Central memory CD8-positive, alpha-beta T cell (primary cell): ENCODE results near the gene SLAMF7.
"Not testable (repeated sequence)": the region's sequence is repeated elsewhere in the genome, so short reads cannot be mapped to it uniquely, and the experiment has no call there.

Experiments
- ATAC-seq: fragments of 150-1000 bp; cut with Tn5 transposase; replicated peaks from 2 replicates; pipeline ENCODE4 v1.10.0; 2022; ENCODE audit warnings: mild to moderate bottlenecking, moderate FRiP score, moderate number of reproducible peaks; ENCODE audit not compliant: poor library complexity, severe bottlenecking; ENCODE audit errors: extremely low read depth
- DNase-seq, 2 donors: peaks; one replicate each; pipeline ENCODE4 v3.0.0; 2021; ENCODE audit warnings: low spot score in 2 of 2
- H3K27ac Mint-ChIP-seq: one replicate; pipeline ENCODE4 v1.8.0; 2022; ENCODE audit warnings: low read depth, mild to moderate bottlenecking, moderate library complexity, mixed read lengths
- H3K27me3 Mint-ChIP-seq: one replicate; pipeline ENCODE4 v1.8.0; 2022; ENCODE audit warnings: mixed read lengths
- H3K36me3 Mint-ChIP-seq: one replicate; pipeline ENCODE4 v1.8.0; 2022; ENCODE audit warnings: mild to moderate bottlenecking, moderate library complexity, mixed read lengths; ENCODE audit not compliant: insufficient read depth
- H3K4me1 Mint-ChIP-seq: one replicate; pipeline ENCODE4 v1.8.0; 2022; ENCODE audit warnings: mixed read lengths
- H3K4me3 Mint-ChIP-seq: one replicate; pipeline ENCODE4 v1.8.0; 2022; ENCODE audit warnings: mild to moderate bottlenecking, moderate library complexity, mixed read lengths
- H3K9me3 Mint-ChIP-seq: one replicate; pipeline ENCODE4 v1.8.0; 2022; ENCODE audit warnings: mixed read lengths

SLAMF7 gene

DNA sequence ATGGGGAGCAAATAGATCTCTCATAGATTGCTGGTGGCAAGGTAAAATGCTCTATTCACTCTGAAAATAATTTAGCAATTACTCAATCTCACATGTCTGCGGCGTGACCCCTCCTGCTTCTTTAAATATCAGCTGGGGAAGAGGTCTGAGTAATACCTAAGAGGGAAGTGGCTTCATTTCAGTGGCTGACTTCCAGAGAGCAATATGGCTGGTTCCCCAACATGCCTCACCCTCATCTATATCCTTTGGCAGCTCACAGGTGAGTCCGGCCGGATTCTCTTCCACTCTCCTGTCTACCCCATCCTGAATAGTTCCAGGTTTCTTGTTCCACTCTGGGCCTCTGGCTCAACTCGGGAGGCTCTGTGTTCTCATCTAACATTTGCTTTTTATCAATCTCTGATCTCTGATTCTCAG, at the start of gene SLAMF7:
Gene SLAMF7 (plus strand): TSS at position 150 of the 414 bp plus-strand sequence. CDS start 55 bp downstream, at position 205.
- H3K36me3 Mint-ChIP-seq, result peaks cover 9% of the 10 kb centered on the region
- peak within 1 kb of the TSS; percentile 88 for H3K27ac Mint-ChIP-seq
- ATAC-seq, result peak; percentile 81
- no peaks in the 10 kb centered on the region for H3K9me3 Mint-ChIP-seq
- peaks cover 61% of the 10 kb centered on the region for H3K4me1 Mint-ChIP-seq
- H3K27me3 Mint-ChIP-seq, result no peaks in the 10 kb centered on the region
- peak in 1 of 2 donors; percentile 47 for DNase-seq
- H3K4me3 Mint-ChIP-seq, result peak within 1 kb of the TSS; percentile 84

GRCh38 chr1:160692390-160692789, 46.7 kb upstream of the SLAMF7 start:
- H3K36me3 Mint-ChIP-seq, result peaks cover 26% of the 10 kb centered on the region
- peaks cover 77% of the 10 kb centered on the region for H3K4me1 Mint-ChIP-seq
- ATAC-seq, H3K27me3 Mint-ChIP-seq, H3K9me3 Mint-ChIP-seq, DNase-seq: not testable (repeated sequence)
- peak overlapping the region; percentile 89 for H3K27ac Mint-ChIP-seq
- H3K4me3 Mint-ChIP-seq, result peak overlapping the region; percentile 51

DNA sequence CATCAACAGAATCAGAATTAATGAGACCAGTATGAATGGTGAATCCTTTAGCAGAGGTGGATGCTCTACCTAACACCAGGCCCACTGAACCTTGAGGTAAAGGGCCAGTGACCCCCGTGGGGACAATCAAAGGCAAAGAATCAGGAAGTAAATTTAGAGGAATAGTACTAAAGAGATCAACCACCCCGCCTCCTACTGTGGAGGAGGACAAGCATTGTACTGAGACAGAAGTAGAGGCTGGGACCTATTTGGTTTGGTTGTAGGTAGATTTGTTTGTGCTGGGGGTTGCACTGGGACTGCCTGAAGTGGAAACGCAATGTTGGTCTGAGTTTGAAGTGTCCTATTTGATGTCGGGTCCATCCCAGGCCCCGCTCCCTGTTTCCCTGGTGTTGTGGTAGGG, 36.9 kb upstream of the SLAMF7 start:
- peaks cover 60% of the 10 kb centered on the region for H3K36me3 Mint-ChIP-seq
- H3K4me1 Mint-ChIP-seq, result peaks cover 68% of the 10 kb centered on the region
- ATAC-seq (no peak), DNase-seq (no peak)
- H3K27ac Mint-ChIP-seq, result peak overlapping the region; percentile 84
- no peaks in the 10 kb centered on the region for H3K9me3 Mint-ChIP-seq
- no peak overlapping the region for H3K4me3 Mint-ChIP-seq
- no peaks in the 10 kb centered on the region for H3K27me3 Mint-ChIP-seq

DNA sequence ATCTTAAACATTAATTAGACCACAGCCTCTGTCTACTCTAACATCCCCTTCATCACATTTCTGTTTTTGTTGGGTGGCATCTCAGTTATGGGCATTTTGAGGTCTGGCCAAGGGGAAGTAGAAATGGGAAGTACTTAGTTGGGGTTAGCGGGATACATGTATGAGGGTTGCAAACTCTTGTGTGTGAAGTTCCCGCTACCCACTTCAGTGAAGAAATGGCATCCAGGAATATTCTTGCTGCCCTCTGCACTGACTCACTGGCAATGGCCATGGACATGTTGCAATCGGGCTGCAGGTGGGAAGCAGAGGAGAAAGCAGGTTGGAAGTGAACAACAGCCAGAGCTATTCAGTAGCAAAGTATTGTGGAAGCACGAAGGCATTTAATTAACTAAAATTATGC, 34.8 kb upstream of the SLAMF7 start:
- DNase-seq (no peak), ATAC-seq (no peak)
- Mint-ChIP-seq H3K4me3 (no peak overlapping the region), H3K27me3 (no peaks in the 10 kb centered on the region), H3K9me3 (no peaks in the 10 kb centered on the region), H3K4me1 (peaks cover 56% of the 10 kb centered on the region), H3K36me3 (peaks cover 48% of the 10 kb centered on the region), H3K27ac (peak overlapping the region; percentile 75)

DNA sequence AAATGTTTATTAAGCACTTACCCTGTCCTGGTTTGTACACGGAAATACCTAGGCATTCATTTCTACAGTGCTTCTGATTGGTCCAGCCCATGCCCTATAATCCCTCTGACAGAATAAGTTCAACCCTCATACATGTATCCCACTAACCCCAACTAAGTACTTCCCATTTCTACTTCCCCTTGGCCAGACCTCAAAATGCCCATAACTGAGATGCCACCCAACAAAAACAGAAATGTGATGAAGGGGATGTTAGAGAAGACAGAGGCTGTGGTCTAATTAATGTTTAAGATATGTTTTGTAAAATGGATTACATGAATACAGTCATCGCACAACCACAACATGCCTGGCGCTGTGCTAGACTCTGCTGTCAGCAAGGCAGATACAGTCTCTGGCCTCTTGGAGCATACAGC, 33.8 kb upstream of the SLAMF7 start:
- peaks cover 48% of the 10 kb centered on the region for H3K4me1 Mint-ChIP-seq
- not testable (repeated sequence) for H3K4me3 Mint-ChIP-seq, H3K27me3 Mint-ChIP-seq, DNase-seq, H3K9me3 Mint-ChIP-seq, H3K27ac Mint-ChIP-seq
- ATAC-seq, result peak; percentile 20
- H3K36me3 Mint-ChIP-seq, result peaks cover 46% of the 10 kb centered on the region

DNA sequence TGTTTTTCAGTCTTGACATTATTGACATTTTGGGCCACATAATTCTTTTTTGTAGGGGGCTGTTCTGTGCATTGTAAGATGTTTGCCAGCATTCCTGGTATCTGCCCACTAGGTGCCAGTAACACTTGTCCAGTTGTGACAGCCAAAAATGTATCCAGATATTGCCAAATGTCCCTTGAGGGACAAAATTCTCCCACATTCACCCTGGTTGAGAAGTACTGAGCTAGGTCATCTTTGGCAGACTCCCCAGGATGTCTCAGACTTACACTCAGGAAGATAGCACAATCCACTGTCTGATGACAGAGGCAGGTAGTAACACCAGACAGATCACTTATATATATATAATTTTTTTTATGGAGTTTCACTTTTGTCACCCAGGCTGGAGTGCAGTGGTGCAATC, 33.3 kb upstream of the SLAMF7 start:
- DNase-seq (no peak), ATAC-seq (peak; percentile 34)
- Mint-ChIP-seq H3K27ac (no peak overlapping the region), H3K4me1 (peaks cover 48% of the 10 kb centered on the region), H3K4me3 (no peak overlapping the region), H3K36me3 (peaks cover 45% of the 10 kb centered on the region), H3K27me3 (no peaks in the 10 kb centered on the region), H3K9me3 (no peaks in the 10 kb centered on the region)

GRCh38 chr1:160706526-160707235, 32.4 kb upstream of the SLAMF7 start:
- Mint-ChIP-seq H3K9me3 (no peaks in the 10 kb centered on the region), H3K4me1 (peaks cover 44% of the 10 kb centered on the region), H3K36me3 (peaks cover 43% of the 10 kb centered on the region), H3K27ac (no peak overlapping the region), H3K27me3 (no peaks in the 10 kb centered on the region), H3K4me3 (no peak overlapping the region)
- DNase-seq (no peak), ATAC-seq (no peak)

DNA sequence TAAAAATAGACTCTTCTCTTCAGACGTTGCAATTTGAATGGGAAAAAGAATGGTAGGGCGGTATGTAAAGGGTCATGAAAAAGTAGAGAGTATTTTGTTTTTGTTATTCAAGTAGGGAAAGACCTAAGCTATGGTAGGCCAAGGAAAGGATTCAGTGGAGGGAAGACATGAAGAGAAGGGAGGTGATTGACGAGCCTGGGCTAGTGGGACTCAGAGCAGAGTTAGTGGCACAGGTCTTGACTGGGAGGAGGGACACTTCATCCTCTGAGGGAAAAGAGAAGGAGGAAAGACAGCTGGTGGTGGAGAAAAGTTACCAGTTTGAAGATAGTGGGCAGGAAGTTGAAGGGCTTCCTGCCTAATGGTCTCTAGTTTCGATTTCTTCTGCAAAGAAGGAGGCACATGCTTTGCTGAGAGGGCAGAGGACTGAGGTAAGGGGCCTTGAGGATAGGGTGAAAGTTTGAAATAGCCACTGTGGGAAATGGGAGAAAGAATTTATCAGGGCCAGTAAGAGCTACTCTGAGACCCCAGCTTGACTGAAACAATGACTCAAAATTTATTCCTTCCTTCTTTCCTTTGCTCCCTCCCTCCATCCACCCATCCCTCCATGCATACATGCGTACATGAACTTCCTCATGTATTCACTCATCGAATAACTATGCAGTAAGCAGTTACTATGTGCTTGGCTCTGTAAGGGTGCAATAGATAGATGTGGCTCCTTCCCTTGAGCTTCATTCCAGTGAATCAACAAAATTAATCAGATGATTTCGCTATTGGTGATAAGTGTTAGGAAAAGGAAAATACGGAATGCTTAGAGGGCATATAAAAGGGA, 31.6 kb upstream of the SLAMF7 start:
- peaks cover 43% of the 10 kb centered on the region for H3K4me1 Mint-ChIP-seq
- no peak overlapping the region for H3K27ac Mint-ChIP-seq
- DNase-seq (no peak), ATAC-seq (peak; percentile 16)
- no peaks in the 10 kb centered on the region for H3K9me3 Mint-ChIP-seq
- peaks cover 37% of the 10 kb centered on the region for H3K36me3 Mint-ChIP-seq
- H3K27me3 Mint-ChIP-seq, result no peaks in the 10 kb centered on the region
- H3K4me3 Mint-ChIP-seq, result no peak overlapping the region

DNA sequence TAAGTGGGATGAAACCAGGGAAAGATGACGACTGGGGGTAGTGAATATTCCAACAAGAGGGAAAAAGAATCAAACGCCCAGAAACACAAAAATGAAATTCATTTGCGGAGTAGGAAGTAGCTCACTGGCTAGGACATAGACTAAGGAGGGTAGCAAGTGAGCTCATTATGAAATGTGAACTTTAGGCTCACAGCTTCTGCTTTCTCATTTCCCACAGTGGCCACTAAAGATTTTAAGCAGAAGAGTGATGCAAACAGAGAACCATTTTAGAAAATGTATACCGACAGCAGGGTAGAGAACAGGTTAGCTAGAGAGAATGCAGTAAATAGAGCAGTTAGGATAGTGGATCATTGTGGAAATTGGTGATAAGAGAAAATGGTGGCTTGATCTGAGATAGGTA, 30.9 kb upstream of the SLAMF7 start:
- Mint-ChIP-seq H3K9me3 (no peaks in the 10 kb centered on the region), H3K4me3 (no peak overlapping the region), H3K27me3 (no peaks in the 10 kb centered on the region), H3K36me3 (peaks cover 30% of the 10 kb centered on the region), H3K4me1 (peaks cover 43% of the 10 kb centered on the region), H3K27ac (no peak overlapping the region)
- ATAC-seq (peak; percentile 10), DNase-seq (no peak)

DNA sequence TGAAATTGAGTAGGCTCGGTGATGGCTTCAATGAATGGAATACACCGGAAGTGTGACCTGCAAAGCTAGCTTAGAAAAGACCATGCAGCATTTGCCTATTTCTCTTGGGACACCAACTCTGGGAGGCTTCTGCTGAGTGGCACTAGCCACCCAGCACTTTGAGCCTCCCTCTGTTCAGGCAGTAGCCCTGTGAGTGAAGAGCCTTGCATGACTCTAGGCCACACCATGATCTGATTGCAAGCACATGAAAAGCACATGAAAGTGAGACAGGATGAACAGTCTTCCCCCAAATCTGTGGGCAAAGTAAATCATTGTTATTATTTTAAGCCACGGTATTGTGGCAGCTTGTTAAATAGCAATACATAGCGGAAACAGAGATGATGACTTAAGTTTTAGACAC, 30.2 kb upstream of the SLAMF7 start:
- Mint-ChIP-seq H3K36me3 (peaks cover 23% of the 10 kb centered on the region), H3K4me1 (peaks cover 40% of the 10 kb centered on the region), H3K9me3 (no peaks in the 10 kb centered on the region), H3K27me3 (no peaks in the 10 kb centered on the region), H3K4me3 (no peak overlapping the region), H3K27ac (no peak overlapping the region)
- DNase-seq, result peak in 1 of 2 donors; percentile 10
- peak; percentile 24 for ATAC-seq

- no peaks in the 10 kb centered on the region for H3K27me3 Mint-ChIP-seq
- no peaks in the 10 kb centered on the region for H3K9me3 Mint-ChIP-seq
- H3K4me1 Mint-ChIP-seq, result peaks cover 35% of the 10 kb centered on the region
These were observed 29.3 kb upstream of the SLAMF7 start for GRCh38 chr1:160709715-160710114.

GRCh38 chr1:160710517-160711252, 28.4 kb upstream of the SLAMF7 start:
- Mint-ChIP-seq H3K27ac (no peak overlapping the region), H3K27me3 (no peaks in the 10 kb centered on the region), H3K9me3 (no peaks in the 10 kb centered on the region), H3K4me1 (peaks cover 28% of the 10 kb centered on the region), H3K36me3 (peaks cover 10% of the 10 kb centered on the region), H3K4me3 (no peak overlapping the region)
- ATAC-seq (no peak), DNase-seq (no peak)

More at GRCh38 chr1:160709715-160710114, 29.3 kb upstream of the SLAMF7 start:
- H3K27ac Mint-ChIP-seq, result no peak overlapping the region
- H3K4me3 Mint-ChIP-seq, result no peak overlapping the region
- ATAC-seq (no peak), DNase-seq (no peak)
- peaks cover 18% of the 10 kb centered on the region for H3K36me3 Mint-ChIP-seq
